HG02970 (cell line): ENCODE results near the gene PDE6D.

Source experiments
- ATAC-seq: cut with Tn5 transposase; IDR thresholded peaks from one replicate; pipeline ENCODE4 v1.9.1; 2021; ENCODE audit warnings: mild to moderate bottlenecking, moderate library complexity, moderate number of reproducible peaks; ENCODE audit not compliant: unreplicated experiment, low FRiP score

PDE6D gene

GRCh38 chr2:231780909-231781797, at the start of gene PDE6D:
PDE6D (minus strand) TSS chr2:231781282; CDS start chr2:231781114, 168 bp downstream.
- peak; percentile 84 for ATAC-seq

DNA sequence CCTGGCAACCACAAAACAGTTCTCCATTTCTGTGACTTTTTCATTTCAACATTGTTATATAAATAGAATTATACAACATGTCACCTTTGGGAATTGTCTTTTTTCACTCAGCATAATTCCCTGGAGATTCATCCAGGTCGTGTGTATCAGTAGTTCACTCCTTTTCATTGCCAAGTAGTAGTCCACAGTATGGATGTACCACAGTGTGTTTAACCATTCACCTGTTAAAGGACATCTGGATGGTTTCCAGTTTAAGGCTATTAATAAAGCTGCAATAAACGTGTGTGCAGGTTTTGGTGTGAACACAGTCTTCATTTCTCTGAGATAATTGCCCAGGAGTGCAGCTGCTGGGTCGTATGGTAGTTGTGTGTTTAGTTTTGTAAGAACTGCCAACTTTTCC, 40.8 kb upstream of the PDE6D start:
- ATAC-seq, result no peak

DNA sequence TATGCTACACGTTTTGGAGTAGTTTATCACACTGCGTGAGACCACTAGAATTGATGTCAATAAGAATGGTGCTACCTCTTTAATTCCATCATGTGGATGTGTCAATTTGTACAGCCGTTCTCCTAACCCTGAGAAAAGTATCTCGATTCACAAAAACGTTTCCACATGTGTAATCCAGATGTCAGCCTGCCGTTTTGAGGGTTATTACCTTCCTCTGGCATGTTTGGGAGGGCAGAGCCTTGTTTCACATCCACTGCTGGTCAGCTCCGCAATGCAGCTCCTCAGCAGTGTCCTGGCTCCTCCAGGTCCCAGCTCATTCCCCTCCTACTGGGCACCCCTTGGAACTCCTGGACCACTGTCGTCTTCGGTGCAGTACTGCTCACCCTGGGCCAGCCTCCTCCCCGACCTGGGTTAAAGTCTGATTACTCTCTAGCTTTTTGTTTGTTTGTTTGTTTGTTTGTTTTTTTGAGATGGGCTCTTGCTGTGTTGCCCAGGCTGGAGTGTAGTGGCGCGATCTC, 39.8 kb upstream of the PDE6D start:
- ATAC-seq, result no peak

- ATAC-seq, result no peak
Measured at GRCh38 chr2:231819447-231820042, 38.5 kb upstream of the PDE6D start.

DNA sequence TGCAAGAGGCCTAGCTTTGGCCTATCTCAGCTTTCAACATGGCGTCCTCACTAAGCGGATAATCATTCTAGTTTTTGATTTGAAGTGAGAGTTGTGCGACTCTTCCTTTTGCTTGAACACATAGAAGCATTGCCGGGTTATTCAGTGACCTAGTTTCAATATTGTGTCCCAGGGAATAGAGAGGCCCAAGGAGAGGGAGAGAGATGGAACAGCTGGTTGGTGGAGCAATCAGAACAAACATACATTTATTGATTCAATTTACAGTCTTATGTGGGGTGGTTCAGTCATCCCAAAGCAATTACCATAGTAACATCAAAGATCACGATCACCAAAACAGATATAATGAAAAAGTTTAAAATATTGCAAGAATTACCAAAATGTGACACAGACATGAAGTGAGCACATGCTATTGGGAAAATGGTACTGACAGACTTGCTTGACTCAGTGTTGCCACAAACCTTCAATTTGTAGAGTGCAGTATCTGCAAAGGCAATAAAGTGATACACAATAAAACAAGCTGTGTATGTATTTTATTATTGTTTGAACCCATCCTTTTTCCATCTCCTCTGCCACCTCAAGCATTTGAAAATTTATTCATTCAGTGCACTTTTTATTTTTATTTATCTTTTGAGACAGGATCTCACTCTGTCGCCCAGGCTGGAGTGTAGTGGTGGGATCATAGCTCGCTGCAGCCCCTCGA, 35.4 kb upstream of the PDE6D start:
- no peak for ATAC-seq

DNA sequence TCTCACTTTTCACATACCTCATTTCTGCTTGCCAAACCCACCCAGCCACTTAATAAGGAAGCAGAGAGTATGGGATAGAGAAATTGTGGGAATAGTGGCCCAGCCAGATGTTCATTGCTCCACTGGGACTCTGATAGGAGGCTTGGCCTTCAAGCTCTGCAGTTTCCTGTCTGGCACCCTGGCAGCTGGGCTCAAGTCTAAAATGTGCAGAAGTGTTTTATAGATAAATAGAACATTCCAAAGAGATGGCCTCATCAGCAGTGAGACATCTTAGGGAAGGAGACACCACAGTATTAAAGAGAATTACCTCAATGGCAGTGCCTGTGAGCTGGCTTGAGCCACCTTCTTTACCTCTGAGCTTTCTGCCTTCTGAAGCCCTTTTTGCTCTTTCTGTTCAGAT, 29.8 kb upstream of the PDE6D start:
- ATAC-seq, result no peak

- ATAC-seq, result no peak
Measured at GRCh38 chr2:231807020-231807419, 25.9 kb upstream of the PDE6D start.

GRCh38 chr2:231803501-231804138, 22.5 kb upstream of the PDE6D start:
- no peak for ATAC-seq

- ATAC-seq, result no peak
Measured at GRCh38 chr2:231800493-231801091, 19.5 kb upstream of the PDE6D start.

GRCh38 chr2:231795525-231796327, 14.6 kb upstream of the PDE6D start:
- ATAC-seq, result no peak

- ATAC-seq, result no peak
Measured at GRCh38 chr2:231794383-231794782, 13.3 kb upstream of the PDE6D start.

- ATAC-seq, result no peak
Measured at GRCh38 chr2:231791107-231791506, 10.0 kb upstream of the PDE6D start.

DNA sequence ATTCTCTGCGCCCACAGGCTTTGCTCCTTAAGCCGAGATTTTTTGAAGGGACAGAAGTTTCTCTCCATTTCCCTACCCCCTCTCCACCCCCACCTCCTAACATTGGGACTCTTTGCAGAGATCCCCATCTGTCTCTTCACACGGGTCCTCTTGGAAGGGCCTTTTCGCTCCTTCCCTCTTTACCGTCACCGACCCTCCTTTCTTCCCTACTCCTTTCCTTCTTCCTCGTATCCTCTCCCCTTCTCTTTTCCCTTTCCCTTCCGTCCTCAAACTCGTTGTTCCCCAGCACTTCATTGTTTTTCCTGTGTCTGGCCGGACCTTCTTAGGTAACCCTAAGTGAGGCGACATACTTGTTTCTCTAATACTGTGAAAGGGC, 5.8 kb upstream of the PDE6D start:
- no peak for ATAC-seq

GRCh38 chr2:231786177-231786916, 5.3 kb upstream of the PDE6D start, which contains the start of gene COPS7B:
COPS7B (plus strand) TSS chr2:231786445; CDS start chr2:231788571, 2,126 bp downstream.
- peak; percentile 53 for ATAC-seq

DNA sequence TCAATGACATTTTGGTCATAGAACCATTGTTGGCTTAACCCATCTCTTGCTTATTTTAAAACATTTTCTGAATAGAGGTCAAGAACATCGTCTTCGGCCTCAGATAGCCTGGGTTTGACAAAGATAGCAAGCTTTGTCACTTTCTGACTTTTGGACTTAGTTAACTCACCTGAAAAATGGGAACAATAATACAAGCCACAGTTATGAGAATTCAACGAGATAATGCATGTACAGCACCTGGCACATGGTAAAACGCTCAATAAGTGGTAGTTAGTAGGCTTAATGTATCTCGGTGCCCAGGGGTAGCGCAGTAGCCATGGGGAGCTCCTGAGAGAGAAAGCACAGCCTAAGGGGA, 4.7 kb upstream of the PDE6D start:
- no peak for ATAC-seq

DNA sequence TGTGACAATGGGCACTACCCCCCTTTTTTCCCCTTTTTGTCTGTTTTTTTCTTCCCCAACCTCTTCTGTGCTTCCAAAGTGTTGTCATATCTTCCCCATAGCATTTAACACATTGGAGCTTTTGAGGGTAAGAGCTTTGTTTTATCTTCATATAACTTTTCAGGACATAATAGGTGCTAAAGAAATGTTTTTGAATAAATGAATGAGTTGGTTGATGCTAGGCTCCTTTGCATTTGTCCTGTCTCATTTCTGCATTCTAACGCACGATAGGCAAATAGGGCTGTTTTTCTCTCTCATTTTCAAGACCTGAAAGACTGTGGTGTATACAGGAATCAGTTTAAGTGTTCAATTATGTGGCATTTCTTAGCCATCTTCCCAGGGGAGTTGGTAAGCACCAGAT, 4.3 kb upstream of the PDE6D start:
- ATAC-seq, result no peak

DNA sequence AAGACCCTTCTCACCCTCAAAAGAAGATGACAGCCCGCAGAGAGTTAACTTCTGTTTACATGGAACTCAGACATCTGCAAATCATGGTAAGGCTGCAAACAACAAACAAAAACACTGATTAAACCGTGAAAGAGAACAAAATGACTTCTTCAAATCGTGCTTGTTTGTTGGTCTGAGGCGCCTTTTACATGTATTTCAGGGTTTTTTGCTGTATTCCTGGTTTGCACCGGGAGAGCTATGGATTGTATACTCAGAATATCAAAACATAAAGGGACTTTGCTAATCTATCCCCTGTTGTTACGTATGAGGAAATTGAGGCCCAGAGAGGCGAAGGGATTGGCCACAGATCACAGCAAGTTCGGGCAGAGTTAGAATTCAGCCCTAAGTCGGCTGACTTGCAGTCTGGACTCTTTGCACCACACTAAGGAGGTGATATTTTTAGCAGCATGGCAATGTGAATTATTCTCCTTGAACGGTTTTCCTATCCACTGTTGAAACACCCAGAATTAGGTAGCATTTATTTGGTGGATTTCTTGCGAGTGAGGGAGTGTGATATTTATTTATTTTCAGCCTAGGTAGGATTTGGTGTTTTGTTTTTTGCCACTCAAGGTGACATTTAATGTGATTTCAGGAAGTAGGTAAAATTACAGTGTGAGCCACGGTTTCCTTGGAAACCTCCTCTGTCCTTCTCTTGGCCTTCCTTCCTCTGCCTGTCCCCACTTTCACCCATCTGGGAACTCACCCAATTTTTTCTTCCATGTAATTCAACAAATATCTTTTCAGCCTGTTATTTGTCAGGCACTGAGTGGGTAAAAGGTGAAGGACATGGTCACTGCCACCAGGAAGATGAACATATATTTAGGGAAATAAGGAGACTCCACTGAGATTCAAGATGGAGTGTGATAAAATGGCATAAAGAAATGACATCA, 980 bp upstream of the PDE6D start:
- no peak for ATAC-seq
